HG02970 (cell line): ENCODE results near the gene EIF2AK3.
A peak's percentile ranks its signal among the peaks of the same experiment; 100 is the strongest.
"Not testable (repeated sequence)": the region's sequence is repeated elsewhere in the genome, so short reads cannot be mapped to it uniquely, and the experiment has no call there.

Source experiments
- ATAC-seq: cut with Tn5 transposase; IDR thresholded peaks from one replicate; pipeline ENCODE4 v1.9.1; 2021; ENCODE audit warnings: mild to moderate bottlenecking, moderate library complexity, moderate number of reproducible peaks; ENCODE audit not compliant: unreplicated experiment, low FRiP score

EIF2AK3 gene

GRCh38 chr2:88638123-88638650 lies 10.9 kb upstream of the EIF2AK3 start:
- no peak for ATAC-seq

GRCh38 chr2:88637464-88637863 lies 10.2 kb upstream of the EIF2AK3 start:
- no peak for ATAC-seq

GRCh38 chr2:88636026-88636425 lies 8.8 kb upstream of the EIF2AK3 start:
- no peak for ATAC-seq

- no peak for ATAC-seq
Measured at GRCh38 chr2:88632569-88632968, 5.3 kb upstream of the EIF2AK3 start.

GRCh38 chr2:88628571-88628939 lies 1.3 kb upstream of the EIF2AK3 start:
- ATAC-seq: no peak

- peak; percentile 30 for ATAC-seq
Measured at GRCh38 chr2:88627856-88628570, 749 bp upstream of the EIF2AK3 start.

GRCh38 chr2:88626171-88627054 lies 851 bp downstream of the EIF2AK3 start:
- ATAC-seq: peak; percentile 1

- no peak for ATAC-seq
Measured at GRCh38 chr2:88624477-88624876, 2.8 kb downstream of the EIF2AK3 start.

GRCh38 chr2:88623831-88624465 lies 3.3 kb downstream of the EIF2AK3 start:
- ATAC-seq: not testable (repeated sequence)

GRCh38 chr2:88622307-88622706 lies 5.0 kb downstream of the EIF2AK3 start:
- no peak for ATAC-seq

GRCh38 chr2:88621432-88621831 lies 5.8 kb downstream of the EIF2AK3 start:
- no peak for ATAC-seq

GRCh38 chr2:88620015-88620414 lies 7.2 kb downstream of the EIF2AK3 start:
- no peak for ATAC-seq

- ATAC-seq: no peak
Measured at GRCh38 chr2:88615822-88616221, 11.4 kb downstream of the EIF2AK3 start.

GRCh38 chr2:88614497-88615157 lies 12.6 kb downstream of the EIF2AK3 start:
- peak; percentile 68 for ATAC-seq

- ATAC-seq: no peak
Measured at GRCh38 chr2:88613921-88614320, 13.3 kb downstream of the EIF2AK3 start.

GRCh38 chr2:88608184-88608583 lies 19.1 kb downstream of the EIF2AK3 start:
- no peak for ATAC-seq

- ATAC-seq: no peak
Measured at GRCh38 chr2:88607416-88607815, 19.8 kb downstream of the EIF2AK3 start.

GRCh38 chr2:88606371-88607030 lies 20.8 kb downstream of the EIF2AK3 start:
- peak; percentile 82 for ATAC-seq

- no peak for ATAC-seq
Measured at GRCh38 chr2:88603146-88603545, 24.1 kb downstream of the EIF2AK3 start.

- no peak for ATAC-seq
Measured at GRCh38 chr2:88602022-88602421, 25.2 kb downstream of the EIF2AK3 start.
